SU-DHL-6 (cell line): ENCODE data around the gene RNF227.

Source experiments
- H2AFZ ChIP-seq: fragments of 200-600 bp; sonication (generic); 2 replicates; pipeline ENCODE4 v1.6.1; 2014; ENCODE audit warnings: low read depth, mild to moderate bottlenecking, moderate library complexity, mixed read lengths, antibody characterized with exemption, low read length; ENCODE audit not compliant: severe bottlenecking
- H3F3A ChIP-seq: fragments of 200-600 bp; shearing (Covaris generic); 2 replicates; pipeline ENCODE4 v1.6.0; 2016; ENCODE audit warnings: antibody characterized with exemption, mild to moderate bottlenecking; ENCODE audit not compliant: insufficient read depth
- H3K27ac ChIP-seq: fragments of 200-600 bp; sonication (generic); 2 replicates; pipeline ENCODE4 v1.5.1; 2016; ENCODE audit warnings: low read depth, mild to moderate bottlenecking, low read length, moderate library complexity, mixed read lengths
- H3K27me3 ChIP-seq: fragments of 200-600 bp; sonication (generic), shearing (Covaris generic); 2 replicates; pipeline ENCODE4 v1.6.0; 2014; ENCODE audit warnings: mild to moderate bottlenecking, low read length
- H3K36me3 ChIP-seq: fragments of 200-600 bp; sonication (generic); 2 replicates; pipeline ENCODE4 v1.6.1; 2014; ENCODE audit warnings: mild to moderate bottlenecking, low read length, mixed read lengths
- H3K4me2 ChIP-seq: fragments of 300-600, 200-600 bp; shearing (Covaris generic), sonication (generic); 2 replicates; pipeline ENCODE4 v1.6.0; 2014; ENCODE audit warnings: low read length, low read depth, mild to moderate bottlenecking; ENCODE audit not compliant: poor library complexity, severe bottlenecking
- H3K4me3 ChIP-seq: fragments of 200-600 bp; sonication (generic); 2 replicates; pipeline ENCODE4 v1.5.1; 2014; ENCODE audit warnings: antibody characterized with exemption, low read length, mild to moderate bottlenecking, mixed read lengths; ENCODE audit not compliant: insufficient read depth, poor library complexity, severe bottlenecking
- H3K79me2 ChIP-seq: fragments of 200-600 bp; sonication (generic); 2 replicates; pipeline ENCODE4 v1.6.1; 2014; ENCODE audit warnings: mild to moderate bottlenecking, low read length, moderate library complexity; ENCODE audit not compliant: insufficient read depth
- H3K9ac ChIP-seq: fragments of 200-600 bp; sonication (generic); 2 replicates; pipeline ENCODE4 v1.7.0; 2014; ENCODE audit warnings: mild to moderate bottlenecking, low read length
- H3K9me2 ChIP-seq: fragments of 200-600 bp; sonication (generic); replicated peaks from 2 replicates; pipeline ENCODE4 v1.6.1; 2014; ENCODE audit warnings: low read length; ENCODE audit not compliant: insufficient read depth
- H3K9me3 ChIP-seq: fragments of 200-600 bp; sonication (generic); 2 replicates; pipeline ENCODE4 v1.6.1; 2014; ENCODE audit warnings: low read length, mixed read lengths; ENCODE audit not compliant: insufficient read depth
- H4K20me1 ChIP-seq: fragments of 200-600 bp; sonication (generic); 2 replicates; pipeline ENCODE4 v1.6.1; 2014; ENCODE audit warnings: low read depth, mild to moderate bottlenecking, antibody characterized with exemption, low read length, moderate library complexity, mixed read lengths
- EZH2phosphoT487 ChIP-seq: fragments of 200-600 bp; sonication (generic), shearing (Covaris generic); conservative IDR thresholded peaks from 2 replicates; pipeline ENCODE4 v1.6.1; 2018; ENCODE audit warnings: mild to moderate bottlenecking, antibody characterized with exemption, low read length, moderate library complexity, mixed read lengths
- TF ChIP-seq, protein P1 (sequence below): fragments of 200-600 bp; sonication (generic); IDR thresholded peaks from one replicate; pipeline ENCODE4 v1.5.1; 2017; ENCODE audit warnings: antibody characterized with exemption, mild to moderate bottlenecking, low read length, moderate library complexity; ENCODE audit not compliant: insufficient read depth, poor library complexity, severe bottlenecking

Gene RNF227

DNA sequence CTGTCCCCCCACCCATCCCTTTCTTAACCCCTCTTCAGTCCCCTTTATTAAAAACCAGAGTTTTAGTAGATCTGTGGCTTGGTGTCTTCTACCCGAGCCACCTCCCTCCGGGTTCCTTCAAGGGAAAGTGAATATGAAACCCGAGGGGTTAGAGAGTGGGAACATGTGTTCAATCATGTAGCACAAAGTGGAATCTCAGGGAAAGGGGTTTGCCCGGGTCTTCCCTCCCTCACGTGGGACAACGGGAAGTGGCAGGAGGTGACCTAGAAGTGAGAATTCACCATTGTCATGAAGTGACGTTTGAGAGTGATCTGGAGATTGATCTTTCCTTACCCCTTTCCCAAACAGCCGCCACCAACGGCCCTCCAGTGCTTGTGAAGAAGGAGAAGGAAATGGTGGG, 5.0 kb downstream of the RNF227 start:
- TF ChIP-seq, protein P1, sequence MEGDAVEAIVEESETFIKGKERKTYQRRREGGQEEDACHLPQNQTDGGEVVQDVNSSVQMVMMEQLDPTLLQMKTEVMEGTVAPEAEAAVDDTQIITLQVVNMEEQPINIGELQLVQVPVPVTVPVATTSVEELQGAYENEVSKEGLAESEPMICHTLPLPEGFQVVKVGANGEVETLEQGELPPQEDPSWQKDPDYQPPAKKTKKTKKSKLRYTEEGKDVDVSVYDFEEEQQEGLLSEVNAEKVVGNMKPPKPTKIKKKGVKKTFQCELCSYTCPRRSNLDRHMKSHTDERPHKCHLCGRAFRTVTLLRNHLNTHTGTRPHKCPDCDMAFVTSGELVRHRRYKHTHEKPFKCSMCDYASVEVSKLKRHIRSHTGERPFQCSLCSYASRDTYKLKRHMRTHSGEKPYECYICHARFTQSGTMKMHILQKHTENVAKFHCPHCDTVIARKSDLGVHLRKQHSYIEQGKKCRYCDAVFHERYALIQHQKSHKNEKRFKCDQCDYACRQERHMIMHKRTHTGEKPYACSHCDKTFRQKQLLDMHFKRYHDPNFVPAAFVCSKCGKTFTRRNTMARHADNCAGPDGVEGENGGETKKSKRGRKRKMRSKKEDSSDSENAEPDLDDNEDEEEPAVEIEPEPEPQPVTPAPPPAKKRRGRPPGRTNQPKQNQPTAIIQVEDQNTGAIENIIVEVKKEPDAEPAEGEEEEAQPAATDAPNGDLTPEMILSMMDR: no peak
- TF ChIP-seq EZH2phosphoT487: no peak
- Histone ChIP-seq H3K4me3 (no peak overlapping the region), H3F3A (peaks cover 12% of the 10 kb centered on the region), H3K9ac (no peak overlapping the region), H3K27me3 (no peaks in the 10 kb centered on the region), H3K9me2 (no peaks in the 10 kb centered on the region), H3K27ac (no peak overlapping the region), H3K79me2 (peaks cover 6% of the 10 kb centered on the region; the same call in 1 of the 2 replicates), H2AFZ (no peak overlapping the region), H3K9me3 (no peaks in the 10 kb centered on the region), H3K36me3 (no peaks in the 10 kb centered on the region), H4K20me1 (no peaks in the 10 kb centered on the region), H3K4me2 (no peak overlapping the region)

DNA sequence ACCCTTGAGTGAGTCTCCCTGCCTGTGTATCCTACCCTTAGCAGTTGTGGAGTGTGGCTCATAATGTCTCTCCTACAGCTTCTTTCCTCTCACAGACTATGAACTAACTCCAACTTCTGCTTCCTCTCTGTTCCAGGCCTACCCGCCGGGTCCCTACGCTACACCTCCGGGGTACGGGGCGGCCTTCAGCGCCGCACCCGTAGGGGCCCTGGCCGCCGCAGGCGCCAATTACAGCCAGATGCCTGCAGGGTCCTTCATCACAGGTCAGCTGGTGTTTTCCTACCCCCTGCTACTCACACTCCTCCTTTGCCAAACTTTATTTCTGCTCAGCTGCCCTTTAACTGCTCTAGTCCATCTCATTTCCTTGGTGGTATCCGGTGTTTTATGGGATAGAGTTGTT, 5.4 kb downstream of the RNF227 start:
- no peak for TF ChIP-seq EZH2phosphoT487
- TF ChIP-seq, protein P1: no peak
- H3K79me2 ChIP-seq: peaks cover 6% of the 10 kb centered on the region; the same call in 1 of the 2 replicates
- H3K27ac ChIP-seq: no peak overlapping the region
- H3K9me2 ChIP-seq: no peaks in the 10 kb centered on the region
- H3K27me3 ChIP-seq: no peaks in the 10 kb centered on the region
- no peak overlapping the region for H3K9ac ChIP-seq
- H3K9me3 ChIP-seq: no peaks in the 10 kb centered on the region
- H4K20me1 ChIP-seq: no peaks in the 10 kb centered on the region
- no peak overlapping the region for H2AFZ ChIP-seq
- no peaks in the 10 kb centered on the region for H3K36me3 ChIP-seq
- H3K4me3 ChIP-seq: no peak overlapping the region
- H3K4me2 ChIP-seq: no peak overlapping the region
- H3F3A ChIP-seq: peaks cover 11% of the 10 kb centered on the region

- Histone ChIP-seq H3K9me2 (no peaks in the 10 kb centered on the region), H2AFZ (no peak overlapping the region), H3K27me3 (no peaks in the 10 kb centered on the region), H3K4me3 (no peak overlapping the region), H3K79me2 (peaks cover 6% of the 10 kb centered on the region; the same call in 1 of the 2 replicates), H3K27ac (no peak overlapping the region), H3K36me3 (peaks cover 3% of the 10 kb centered on the region), H3F3A (peaks cover 11% of the 10 kb centered on the region), H3K4me2 (no peak overlapping the region), H3K9ac (no peak overlapping the region), H3K9me3 (no peaks in the 10 kb centered on the region), H4K20me1 (no peaks in the 10 kb centered on the region)
- TF ChIP-seq, protein P1: no peak
- TF ChIP-seq EZH2phosphoT487: no peak
Measured at GRCh38 chr17:7910281-7910680, 5.8 kb downstream of the RNF227 start.
